22Rv1 (cell line): ENCODE data around the gene MDK.

Experiments used
- H3K27ac ChIP-seq: fragments of 450-650 bp; 2 replicates; pipeline ENCODE4 v1.5.1; 2017
- ZFX ChIP-seq: fragments of 450-650 bp; IDR thresholded peaks from 2 replicates; pipeline ENCODE4 v1.6.1; 2017; ENCODE audit warnings: antibody characterized with exemption, borderline replicate concordance
- TF ChIP-seq, protein P1 (sequence below): fragments of 450-650 bp; IDR thresholded peaks from 2 replicates; pipeline ENCODE4 v1.5.1; 2017; ENCODE audit warnings: mild to moderate bottlenecking

Gene MDK

GRCh38 chr11:46413760-46414465 lies 32.4 kb downstream of the MDK start:
- TF ChIP-seq ZFX, result no peak
- TF ChIP-seq, protein P1, sequence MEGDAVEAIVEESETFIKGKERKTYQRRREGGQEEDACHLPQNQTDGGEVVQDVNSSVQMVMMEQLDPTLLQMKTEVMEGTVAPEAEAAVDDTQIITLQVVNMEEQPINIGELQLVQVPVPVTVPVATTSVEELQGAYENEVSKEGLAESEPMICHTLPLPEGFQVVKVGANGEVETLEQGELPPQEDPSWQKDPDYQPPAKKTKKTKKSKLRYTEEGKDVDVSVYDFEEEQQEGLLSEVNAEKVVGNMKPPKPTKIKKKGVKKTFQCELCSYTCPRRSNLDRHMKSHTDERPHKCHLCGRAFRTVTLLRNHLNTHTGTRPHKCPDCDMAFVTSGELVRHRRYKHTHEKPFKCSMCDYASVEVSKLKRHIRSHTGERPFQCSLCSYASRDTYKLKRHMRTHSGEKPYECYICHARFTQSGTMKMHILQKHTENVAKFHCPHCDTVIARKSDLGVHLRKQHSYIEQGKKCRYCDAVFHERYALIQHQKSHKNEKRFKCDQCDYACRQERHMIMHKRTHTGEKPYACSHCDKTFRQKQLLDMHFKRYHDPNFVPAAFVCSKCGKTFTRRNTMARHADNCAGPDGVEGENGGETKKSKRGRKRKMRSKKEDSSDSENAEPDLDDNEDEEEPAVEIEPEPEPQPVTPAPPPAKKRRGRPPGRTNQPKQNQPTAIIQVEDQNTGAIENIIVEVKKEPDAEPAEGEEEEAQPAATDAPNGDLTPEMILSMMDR, result no peak
- no peak overlapping the region for H3K27ac ChIP-seq

GRCh38 chr11:46414466-46414796 lies 33.0 kb downstream of the MDK start:
- no peak for TF ChIP-seq ZFX
- TF ChIP-seq, protein P1, result no peak
- H3K27ac ChIP-seq, result no peak overlapping the region

DNA sequence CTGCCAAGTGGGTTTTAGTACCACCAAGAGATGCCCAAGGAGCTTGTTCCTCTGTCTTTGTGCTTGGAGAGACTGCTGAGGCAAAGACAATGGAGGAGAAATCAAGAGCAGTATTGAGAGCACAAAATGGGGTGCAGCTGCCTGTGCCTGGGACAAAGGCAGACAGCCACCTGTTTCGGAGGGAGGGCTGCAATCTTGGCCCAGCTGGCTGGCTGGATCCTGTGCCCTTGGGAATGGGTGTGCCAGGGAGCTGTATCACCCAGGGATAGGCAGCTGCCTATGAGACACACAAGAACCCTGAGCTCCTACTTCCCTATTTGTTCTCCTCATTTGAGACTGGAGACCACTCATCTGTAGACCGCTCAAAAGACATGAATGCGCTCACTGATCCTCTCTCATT lies 33.4 kb downstream of the MDK start:
- TF ChIP-seq, protein P1, result no peak
- TF ChIP-seq ZFX, result no peak
- no peak overlapping the region for H3K27ac ChIP-seq

GRCh38 chr11:46417711-46418110 lies 36.2 kb downstream of the MDK start:
- no peak for TF ChIP-seq ZFX
- no peak overlapping the region for H3K27ac ChIP-seq

DNA sequence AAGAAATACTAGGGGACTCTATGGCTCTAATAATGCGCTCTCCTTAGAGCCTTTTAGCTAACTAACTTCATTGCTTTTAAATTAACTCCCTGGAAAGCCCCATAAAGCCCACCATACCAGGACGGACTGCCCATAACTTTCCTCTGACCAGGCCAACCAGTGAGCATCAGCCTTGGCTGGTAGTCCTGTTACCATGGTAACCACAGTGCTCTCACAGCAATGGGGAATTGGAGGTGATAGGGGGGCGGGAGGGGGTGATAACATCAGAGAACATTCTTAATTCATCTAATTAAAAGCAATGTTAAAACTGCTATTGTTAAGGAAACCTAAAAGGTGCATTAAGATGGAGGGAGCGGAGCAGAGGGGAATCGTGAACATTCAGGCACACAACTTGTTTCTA lies 37.3 kb downstream of the MDK start:
- no peak for TF ChIP-seq ZFX
- TF ChIP-seq, protein P1, result no peak
- no peak overlapping the region for H3K27ac ChIP-seq

DNA sequence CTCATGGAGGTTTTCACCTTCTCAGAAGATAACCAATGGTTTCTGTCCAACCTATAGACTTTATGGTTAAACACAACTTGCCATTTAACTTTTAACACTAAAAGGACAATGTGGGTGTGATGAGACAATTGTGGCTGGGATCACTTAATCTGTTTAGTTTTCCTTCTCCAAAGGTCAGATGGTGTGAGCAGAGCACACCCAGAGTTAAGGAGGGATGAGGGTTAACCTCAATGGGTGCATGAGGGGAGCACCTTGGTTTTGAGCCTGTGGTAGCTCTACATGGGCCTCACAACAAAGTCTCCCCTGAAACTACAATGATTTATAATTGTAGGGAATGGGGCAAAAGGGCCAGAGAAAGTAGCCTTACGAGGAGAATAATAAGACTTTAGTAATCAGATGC lies 39.0 kb downstream of the MDK start:
- no peak overlapping the region for H3K27ac ChIP-seq
- TF ChIP-seq, protein P1, result no peak
- no peak for TF ChIP-seq ZFX

DNA sequence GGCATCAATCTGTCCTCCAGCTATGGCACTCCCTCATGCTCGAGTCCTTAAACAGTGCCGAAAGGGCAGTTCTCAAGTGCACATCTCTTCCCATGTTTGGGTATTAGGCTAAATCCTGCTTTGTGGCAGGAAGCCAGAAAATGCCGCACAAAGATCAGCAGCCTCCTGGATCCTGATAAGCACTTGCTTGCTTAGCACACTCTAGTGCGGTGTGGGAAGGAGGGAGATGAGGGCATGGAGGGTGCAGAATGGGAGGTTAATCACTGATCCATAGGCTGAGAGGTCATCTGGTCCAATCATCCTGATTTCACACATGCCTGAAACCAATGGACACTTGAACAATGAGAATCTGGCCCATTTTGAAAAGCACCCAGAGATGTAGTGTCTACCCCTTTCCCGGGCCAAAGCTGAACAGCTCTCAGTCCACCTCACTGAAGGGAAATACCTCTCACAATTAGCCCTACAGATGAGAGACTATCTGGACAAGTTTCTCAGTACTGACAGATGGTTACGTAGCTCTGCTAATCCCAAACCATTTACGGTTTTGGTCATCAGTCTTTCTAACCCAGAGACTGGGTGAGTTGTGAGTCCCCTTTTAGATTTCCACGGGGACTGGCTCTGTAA lies 39.9 kb downstream of the MDK start:
- TF ChIP-seq, protein P1, result no peak
- TF ChIP-seq ZFX, result no peak
- no peak overlapping the region for H3K27ac ChIP-seq
